IMR-90 (cell line): Measurements from ENCODE around the gene SRC. TPM values are rescaled to one million over a fixed set of nuclear protein-coding genes. Genes with fewer than 3 reads are reported as not detected.

Experiments used
- ATAC-seq: fragments of 200-7000 bp; cut with Tn5 transposase; 2 replicates; pipeline ENCODE4 v1.9.1; 2020; ENCODE audit warnings: low read depth, mild to moderate bottlenecking, moderate library complexity
- BruUV-seq: library from RNA; stranded (reverse); fragments of 400-500 nt; replicated peaks from 2 replicates; lab custom pipeline; 2021; lab: Mats Ljungman, UMichigan
- CTCF ChIA-PET: fragments of 300-600 bp; formaldehyde crosslinking; extraction: SDS; loops from one replicate; lab custom pipeline; 2021; ENCODE audit warnings: antibody characterized with exemption; lab: Yijun Ruan, JAX
- POLR2A ChIA-PET: fragments of 300-600 bp; sonication (Branson Sonifier 250); formaldehyde crosslinking; loops from one replicate; lab custom pipeline; 2022; ENCODE audit warnings: antibody characterized with exemption; ENCODE audit not compliant: unreplicated experiment; lab: Charles Lee
- DNase-seq: peaks from one replicate; pipeline ENCODE4 v3.0.0; 2013
- H2AFZ ChIP-seq: replicated peaks from 2 replicates; pipeline ENCODE3; 2013; ENCODE audit warnings: low read length, mild to moderate bottlenecking; ENCODE audit not compliant: poor library complexity
- H2AK5ac ChIP-seq: 2 replicates; pipeline ENCODE4 v1.6.1; 2013; ENCODE audit warnings: low read depth, low read length, inconsistent platforms
- H2AK9ac ChIP-seq: replicated peaks from 2 replicates; pipeline ENCODE3; 2013; ENCODE audit warnings: mild to moderate bottlenecking, low read depth, low read length, moderate library complexity; ENCODE audit not compliant: poor library complexity
- H2BK120ac ChIP-seq: 2 replicates; pipeline ENCODE4 v1.6.1; 2013; ENCODE audit warnings: low read depth, low read length, inconsistent platforms
- H2BK15ac ChIP-seq: 3 replicates; pipeline ENCODE4 v1.6.1; 2013; ENCODE audit warnings: low read depth, low read length, inconsistent platforms
- H2BK20ac ChIP-seq: 2 replicates; pipeline ENCODE4 v1.6.1; 2013; ENCODE audit warnings: low read depth, mild to moderate bottlenecking, inconsistent platforms, low read length, moderate library complexity
- H2BK5ac ChIP-seq: 2 replicates; pipeline ENCODE4 v1.6.1; 2013; ENCODE audit warnings: mild to moderate bottlenecking, low read depth, low read length, inconsistent platforms; ENCODE audit not compliant: poor library complexity, severe bottlenecking
- H3K14ac ChIP-seq: replicated peaks from 2 replicates; pipeline ENCODE4 v1.6.1; 2013; ENCODE audit warnings: low read depth, low read length, inconsistent platforms
- H3K18ac ChIP-seq: 2 replicates; pipeline ENCODE4 v1.6.1; 2013; ENCODE audit warnings: low read depth, low read length, control low read depth
- H3K23ac ChIP-seq: 2 replicates; pipeline ENCODE4 v1.6.1; 2013; ENCODE audit warnings: low read depth, low read length, inconsistent platforms
- H3K27ac ChIP-seq: 2 replicates; pipeline ENCODE4 v1.5.1; 2013; ENCODE audit warnings: mild to moderate bottlenecking, control low read depth, low read length; ENCODE audit not compliant: insufficient read depth
- H3K27me3 ChIP-seq: 2 replicates; pipeline ENCODE4 v1.6.1; 2013; ENCODE audit warnings: low read length; ENCODE audit not compliant: control insufficient read depth, insufficient read depth
- H3K36me3 ChIP-seq: 2 replicates; pipeline ENCODE4 v1.6.1; 2013; ENCODE audit warnings: low read length, mixed read lengths; ENCODE audit not compliant: control insufficient read depth, insufficient read depth
- H3K4ac ChIP-seq: 2 replicates; pipeline ENCODE4 v1.6.1; 2013; ENCODE audit warnings: low read depth, low read length, inconsistent platforms
- H3K4me1 ChIP-seq: 2 replicates; pipeline ENCODE4 v1.6.1; 2013; ENCODE audit warnings: low read length, mixed read lengths; ENCODE audit not compliant: control insufficient read depth, insufficient read depth
- H3K4me2 ChIP-seq: 2 replicates; pipeline ENCODE4 v1.6.1; 2013; ENCODE audit warnings: low read depth, mild to moderate bottlenecking, control low read depth, low read length, moderate library complexity
- H3K4me3 ChIP-seq: 2 replicates; pipeline ENCODE4 v1.5.1; 2013; ENCODE audit warnings: low read depth, mild to moderate bottlenecking, control low read depth, low read length, moderate library complexity; ENCODE audit not compliant: insufficient read depth
- H3K56ac ChIP-seq: 2 replicates; pipeline ENCODE4 v1.6.1; 2013; ENCODE audit warnings: low read length, inconsistent platforms; ENCODE audit not compliant: insufficient read depth; ENCODE audit errors: extremely low read depth
- H3K79me1 ChIP-seq, 2 experiments: 2 replicates each; pipeline ENCODE4 v1.6.1; 2013; ENCODE audit warnings: low read length in 2 of 2, inconsistent platforms in 1 of 2, low read depth in 1 of 2
- H3K9ac ChIP-seq: 2 replicates; pipeline ENCODE4 v1.6.1; 2013; ENCODE audit warnings: low read depth, low read length, control low read depth
- H3K9me1 ChIP-seq: 2 replicates; pipeline ENCODE4 v1.6.1; 2013; ENCODE audit warnings: low read length, inconsistent platforms; ENCODE audit not compliant: insufficient read depth
- H3K9me3 ChIP-seq: 2 replicates; pipeline ENCODE4 v1.6.1; 2013; ENCODE audit warnings: low read length; ENCODE audit not compliant: control insufficient read depth, insufficient read depth
- H4K20me1 ChIP-seq: 2 replicates; pipeline ENCODE4 v1.6.1; 2013; ENCODE audit warnings: low read length, inconsistent platforms; ENCODE audit not compliant: insufficient read depth
- H4K5ac ChIP-seq: 2 replicates; pipeline ENCODE4 v1.6.1; 2013; ENCODE audit warnings: mild to moderate bottlenecking, low read depth, low read length, control low read depth
- H4K8ac ChIP-seq, 2 experiments: 2 replicates each; pipeline ENCODE4 v1.6.1; 2013; ENCODE audit warnings: low read depth in 2 of 2, low read length in 2 of 2, control low read depth in 1 of 2, inconsistent platforms in 1 of 2
- H4K91ac ChIP-seq: 2 replicates; pipeline ENCODE4 v1.6.1; 2013; ENCODE audit warnings: low read depth, low read length, inconsistent platforms; ENCODE audit not compliant: insufficient read depth
- CHD1 ChIP-seq: IDR thresholded peaks from 2 replicates; pipeline ENCODE4 v1.6.1; 2012; ENCODE audit warnings: low read depth, low read length, improper control_type of control experiment
- FOS ChIP-seq: fragments of 150-350 bp; IDR thresholded peaks from 2 replicates; pipeline ENCODE4 v1.6.1; 2016; ENCODE audit warnings: low read depth, low read length
- MAFK ChIP-seq: IDR thresholded peaks from 2 replicates; pipeline ENCODE4 v1.6.1; 2012; ENCODE audit warnings: low read depth, low read length, improper control_type of control experiment
- NFE2L2 ChIP-seq: fragments of 150-350 bp; IDR thresholded peaks from 2 replicates; pipeline ENCODE4 v1.6.1; 2016; ENCODE audit warnings: low read depth, mild to moderate bottlenecking, low read length
- RFX5 ChIP-seq: IDR thresholded peaks from 2 replicates; pipeline ENCODE4 v1.8.0; 2012; ENCODE audit warnings: low read depth, mild to moderate bottlenecking, low read length, moderate library complexity
- USF2 ChIP-seq: fragments of 150-350 bp; IDR thresholded peaks from 2 replicates; pipeline ENCODE4 v1.6.1; 2017; ENCODE audit warnings: mild to moderate bottlenecking, antibody characterized with exemption, low read length, low read depth
- WGBS, 2 experiments: methylation state at CpG; one replicate each; pipeline versions ENCODE4 v1.1.5 to v1.1.7; 2013; ENCODE audit warnings: missing lambda C conversion rate in 2 of 2; ENCODE audit not compliant: insufficient read length in 1 of 2; ENCODE audit errors: extremely low coverage in 2 of 2; 5-methylcytosine and 5-hydroxymethylcytosine counted together
- dilution Hi-C: fragments of 300-500 bp; cut with HindIII; formaldehyde crosslinking; loops from one replicate; pipeline ENCODE4 v1.14.3; 2018; ENCODE audit warnings: low sequenced_read_pairs; ENCODE audit not compliant: unreplicated experiment
- in situ Hi-C: fragments of 300-500 bp; cut with MboI; formaldehyde crosslinking; loops from 3 replicates; pipeline ENCODE4 v1.14.3; 2019; ENCODE audit warnings: low sequenced_read_pairs, inconsistent platforms, mixed read lengths
- intact Hi-C: fragments of 100-400 bp; cut with micrococcal nuclease; formaldehyde crosslinking; loops from 2 replicates; pipeline ENCODE4 v1.10.0; 2022
- polyA plus RNA-seq, 3 experiments: library from polyadenylated mRNA; depleted of rRNA; stranded (reverse); fragments of >200 nt; gene quantifications; 2 replicates each; pipeline ENCODE4 v1.2.3, GENCODE V29; 2012; ENCODE audit warnings: low replicate concordance in 1 of 3
- total RNA-seq: library from RNA; depleted of rRNA; stranded (reverse); fragments of >200 nt; gene quantifications from 2 replicates; pipeline ENCODE4 v1.2.3, GENCODE V29; 2012
- TF ChIP-seq, protein P1 (sequence below): conservative IDR thresholded peaks from 2 replicates; pipeline ENCODE4 v1.5.1; 2012; ENCODE audit warnings: mild to moderate bottlenecking, low read depth, low read length, improper control_type of control experiment

The SRC gene
- total and polyA plus RNA-seq, 2 of the 4 experiments (the other 2 are of a cell fraction), result 7.0 to 24.2 TPM

- no CpG with 5 or more reads among the region's 12 CpGs for WGBS, 2 experiments
- no peak overlapping the region for H2AK5ac ChIP-seq
- H3K9me1 ChIP-seq, result 0 out of 2 replicates have a peak, but pooled peaks cover 3% of the 10 kb centered on the region
- TF ChIP-seq FOS (no peak), MAFK (no peak), USF2 (no peak), CHD1 (no peak), NFE2L2 (no peak), RFX5 (no peak)
- TF ChIP-seq, protein P1, sequence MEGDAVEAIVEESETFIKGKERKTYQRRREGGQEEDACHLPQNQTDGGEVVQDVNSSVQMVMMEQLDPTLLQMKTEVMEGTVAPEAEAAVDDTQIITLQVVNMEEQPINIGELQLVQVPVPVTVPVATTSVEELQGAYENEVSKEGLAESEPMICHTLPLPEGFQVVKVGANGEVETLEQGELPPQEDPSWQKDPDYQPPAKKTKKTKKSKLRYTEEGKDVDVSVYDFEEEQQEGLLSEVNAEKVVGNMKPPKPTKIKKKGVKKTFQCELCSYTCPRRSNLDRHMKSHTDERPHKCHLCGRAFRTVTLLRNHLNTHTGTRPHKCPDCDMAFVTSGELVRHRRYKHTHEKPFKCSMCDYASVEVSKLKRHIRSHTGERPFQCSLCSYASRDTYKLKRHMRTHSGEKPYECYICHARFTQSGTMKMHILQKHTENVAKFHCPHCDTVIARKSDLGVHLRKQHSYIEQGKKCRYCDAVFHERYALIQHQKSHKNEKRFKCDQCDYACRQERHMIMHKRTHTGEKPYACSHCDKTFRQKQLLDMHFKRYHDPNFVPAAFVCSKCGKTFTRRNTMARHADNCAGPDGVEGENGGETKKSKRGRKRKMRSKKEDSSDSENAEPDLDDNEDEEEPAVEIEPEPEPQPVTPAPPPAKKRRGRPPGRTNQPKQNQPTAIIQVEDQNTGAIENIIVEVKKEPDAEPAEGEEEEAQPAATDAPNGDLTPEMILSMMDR, result no peak
- no peak overlapping the region for H2BK5ac ChIP-seq
- no peak overlapping the region for H3K56ac ChIP-seq
- no peak overlapping the region for H3K27ac ChIP-seq
- H2BK15ac ChIP-seq, result no peak overlapping the region
- no peak overlapping the region for H3K4me3 ChIP-seq
- ATAC-seq (no peak), DNase-seq (no peak)
- no peak overlapping the region for H3K14ac ChIP-seq
- H3K9me3 ChIP-seq, result peaks cover 7% of the 10 kb centered on the region
- H4K91ac ChIP-seq, result no peak overlapping the region
- no peak overlapping the region for H3K23ac ChIP-seq
- H3K4me1 ChIP-seq, result no peaks in the 10 kb centered on the region
- H2BK120ac ChIP-seq, result no peak overlapping the region
- H3K4me2 ChIP-seq, result no peak overlapping the region
- H3K4ac ChIP-seq, result no peak overlapping the region
- no peak overlapping the region for H4K8ac ChIP-seq
- intact Hi-C loops, result no loop called here
- in situ Hi-C loops, result no loop called here
- H3K9ac ChIP-seq, result no peak overlapping the region
- ChIA-PET POLR2A (no interaction called here), CTCF (no interaction called here)
- H2AK9ac ChIP-seq, result no peak overlapping the region
- no peak overlapping the region for H4K5ac ChIP-seq
- no TSS peak for BruUV-seq
- H2BK20ac ChIP-seq, result no peak overlapping the region
- peak overlapping the region; percentile 21 for H2AFZ ChIP-seq
- no peaks in the 10 kb centered on the region for H3K79me1 ChIP-seq
- H4K20me1 ChIP-seq, result no peaks in the 10 kb centered on the region
- H3K27me3 ChIP-seq, result peaks cover 57% of the 10 kb centered on the region
- no peaks in the 10 kb centered on the region for H3K36me3 ChIP-seq
- H3K18ac ChIP-seq, result no peak overlapping the region
- dilution Hi-C loops, result no loop called here
Observed at GRCh38 chr20:37449276-37449675, 103.3 kb downstream of the SRC start.
